ENCODE measurements around the gene CORO7.

CORO7 gene

GRCh38 chr16:4378999-4379690 is 37.3 kb downstream of the CORO7 start:
- H3K4me3 ChIP-seq (replicated peaks in 1 of 2; ENCODE audit: low read depth in 2 of 2, low read length in 2 of 2): no peak overlapping the region
- no peak for DNase-seq (ENCODE audit: low read depth in 2 of 2)
- TF ChIP-seq CTCF (IDR thresholded peaks at IDR 0.05; ENCODE audit: low read depth, low read length): no peak

DNA sequence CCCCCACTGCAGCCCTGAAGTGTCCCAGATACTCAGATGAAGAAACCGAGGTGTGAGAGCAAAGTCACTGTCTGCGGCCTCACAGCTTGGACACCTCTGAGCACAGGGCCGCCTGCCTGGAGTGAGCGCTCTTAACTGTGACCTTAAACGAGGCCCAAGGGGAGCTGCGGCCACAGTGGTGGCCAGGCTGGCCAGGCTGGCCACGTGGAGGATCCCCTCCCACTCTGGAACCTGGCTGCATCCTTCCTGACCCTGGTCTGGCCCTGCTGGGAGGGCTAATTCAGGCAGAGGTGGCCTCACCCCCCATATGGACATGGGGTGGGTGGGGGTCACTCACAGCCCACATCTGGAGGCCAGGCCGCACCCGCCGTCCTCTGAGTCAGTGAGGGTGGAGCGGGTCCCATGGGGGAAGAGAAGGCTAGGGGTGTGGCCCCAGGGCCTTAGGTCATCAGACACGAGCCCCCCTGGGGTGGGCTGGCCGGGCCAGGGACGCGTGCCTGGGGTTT is 38.2 kb downstream of the CORO7 start:
- H3K4me3 ChIP-seq (replicated peaks in 1 of 2; ENCODE audit: low read depth in 2 of 2, low read length in 2 of 2): no peak overlapping the region
- DNase-seq (ENCODE audit: low read depth in 2 of 2): peak in 1 of 2 donors; percentile 75
- no peak for TF ChIP-seq CTCF (IDR thresholded peaks at IDR 0.05; ENCODE audit: low read depth, low read length)

DNA sequence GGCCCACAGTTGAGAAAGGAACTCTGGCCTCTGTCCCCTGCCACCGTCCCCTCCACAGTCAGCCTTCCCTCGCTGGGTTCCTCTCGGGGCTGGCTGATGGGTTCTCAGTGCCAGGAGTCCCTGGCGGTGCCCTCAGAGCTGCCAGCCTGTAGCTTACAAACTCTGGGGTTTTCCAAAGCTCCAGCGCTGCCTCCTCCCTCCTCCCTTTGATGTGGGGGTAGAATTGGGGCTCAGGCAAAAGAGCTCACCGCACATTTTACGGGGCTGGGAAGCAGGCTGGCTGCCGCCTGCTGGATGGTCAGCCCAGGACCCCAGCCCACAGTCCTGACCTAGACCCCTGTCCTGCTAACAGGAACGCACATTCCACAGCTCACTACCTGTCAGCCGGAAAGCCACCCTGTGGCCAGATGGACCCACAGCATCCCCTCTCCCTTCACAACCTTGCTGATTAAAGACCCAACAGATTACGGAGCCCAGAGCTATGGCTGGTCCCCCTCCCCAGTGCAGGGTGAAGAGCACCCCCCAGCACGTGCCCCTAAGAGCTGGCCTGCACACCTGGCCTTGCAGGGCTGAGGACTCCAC is 38.7 kb downstream of the CORO7 start:
- TF ChIP-seq CTCF (IDR thresholded peaks at IDR 0.05; ENCODE audit: low read depth, low read length): peak; percentile 16
- no peak overlapping the region for H3K4me3 ChIP-seq (replicated peaks in 1 of 2; ENCODE audit: low read depth in 2 of 2, low read length in 2 of 2)
- no peak for DNase-seq (ENCODE audit: low read depth in 2 of 2)

GRCh38 chr16:4376893-4377572 is 39.4 kb downstream of the CORO7 start:
- peak overlapping the region in 1 of 2 donors; percentile 7 for H3K4me3 ChIP-seq (replicated peaks in 1 of 2; ENCODE audit: low read depth in 2 of 2, low read length in 2 of 2)
- TF ChIP-seq CTCF (IDR thresholded peaks at IDR 0.05; ENCODE audit: low read depth, low read length): no peak
- DNase-seq (ENCODE audit: low read depth in 2 of 2): no peak

GRCh38 chr16:4376126-4376892 is 40.1 kb downstream of the CORO7 start:
- DNase-seq (ENCODE audit: low read depth in 2 of 2): peak; percentile 89 to 93
- TF ChIP-seq CTCF (IDR thresholded peaks at IDR 0.05; ENCODE audit: low read depth, low read length): no peak
- peak overlapping the region; percentile 15 to 21 for H3K4me3 ChIP-seq (replicated peaks in 1 of 2; ENCODE audit: low read depth in 2 of 2, low read length in 2 of 2)

DNA sequence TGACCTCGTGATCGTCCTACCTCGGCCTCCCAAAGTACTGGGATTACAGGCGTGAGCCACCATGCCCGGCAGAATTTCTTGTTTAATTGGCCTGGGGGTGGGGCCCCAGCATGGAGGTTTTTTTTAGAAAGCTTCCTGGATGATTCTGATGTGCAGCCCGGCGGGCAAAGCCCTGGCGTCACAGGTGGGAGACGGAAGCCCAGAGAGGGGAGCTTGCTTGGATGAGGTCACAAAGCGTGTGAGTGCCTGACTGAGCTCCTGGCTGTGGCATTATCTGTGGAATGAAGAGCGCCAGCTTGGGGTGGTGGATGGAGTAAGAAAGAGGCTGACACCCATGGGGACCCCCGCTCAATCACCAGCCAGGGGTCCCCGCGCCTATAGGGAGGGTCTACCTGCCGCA is 40.7 kb downstream of the CORO7 start:
- no peak for TF ChIP-seq CTCF (IDR thresholded peaks at IDR 0.05; ENCODE audit: low read depth, low read length)
- H3K4me3 ChIP-seq (replicated peaks in 1 of 2; ENCODE audit: low read depth in 2 of 2, low read length in 2 of 2): peak overlapping the region; percentile 5 to 21
- peak in 1 of 2 donors; percentile 72 for DNase-seq (ENCODE audit: low read depth in 2 of 2)

Data from cardiac fibroblast (primary cell).